Lung microvascular endothelial cell (primary cell): ENCODE results near the gene SYCP1. TPM values are rescaled to one million over a fixed set of nuclear protein-coding genes. Genes with fewer than 3 reads are reported as not detected.

ENCODE experiments used
- total RNA-seq: library from RNA; depleted of rRNA; stranded (reverse); fragments of >200 nt; gene quantifications from 2 replicates; pipeline ENCODE4 v1.2.1, GENCODE V29; 2014

Gene SYCP1
- total RNA-seq, 1 donor from 2014 or later = not detected

Other genes starting within 250 kb of the SYCP1 start
- 2.6 and 3.2 TPM in 2 replicates for gene DENND2C, start 184.8 kb upstream of the SYCP1 start, total RNA-seq
- not detected in 2 replicates for gene AMPD1, start 159.3 kb upstream of the SYCP1 start, total RNA-seq
- 58.6 and 58.9 TPM in 2 replicates for gene NRAS, start 138.1 kb upstream of the SYCP1 start, total RNA-seq
- gene CSDE1, start 96.9 kb upstream of the SYCP1 start, total RNA-seq = 1,041 and 1,080 TPM in 2 replicates
- gene SIKE1, start 74.2 kb upstream of the SYCP1 start, total RNA-seq = 32.9 and 40.7 TPM in 2 replicates
- not detected in 2 replicates for gene TSHB, start 175.0 kb downstream of the SYCP1 start, total RNA-seq
- gene TSPAN2, start 234.6 kb downstream of the SYCP1 start, total RNA-seq = 0.79 and 0.87 TPM in 2 replicates